ENCODE measurements around the gene SH3TC1. TPM values are rescaled to one million over a fixed set of nuclear protein-coding genes. Genes with fewer than 3 reads are reported as not detected.

SH3TC1 gene
- polyA plus RNA-seq, 2 of the 4 experiments (the other 2 are of a cell fraction) = 2.8 to 7.4 TPM

DNA sequence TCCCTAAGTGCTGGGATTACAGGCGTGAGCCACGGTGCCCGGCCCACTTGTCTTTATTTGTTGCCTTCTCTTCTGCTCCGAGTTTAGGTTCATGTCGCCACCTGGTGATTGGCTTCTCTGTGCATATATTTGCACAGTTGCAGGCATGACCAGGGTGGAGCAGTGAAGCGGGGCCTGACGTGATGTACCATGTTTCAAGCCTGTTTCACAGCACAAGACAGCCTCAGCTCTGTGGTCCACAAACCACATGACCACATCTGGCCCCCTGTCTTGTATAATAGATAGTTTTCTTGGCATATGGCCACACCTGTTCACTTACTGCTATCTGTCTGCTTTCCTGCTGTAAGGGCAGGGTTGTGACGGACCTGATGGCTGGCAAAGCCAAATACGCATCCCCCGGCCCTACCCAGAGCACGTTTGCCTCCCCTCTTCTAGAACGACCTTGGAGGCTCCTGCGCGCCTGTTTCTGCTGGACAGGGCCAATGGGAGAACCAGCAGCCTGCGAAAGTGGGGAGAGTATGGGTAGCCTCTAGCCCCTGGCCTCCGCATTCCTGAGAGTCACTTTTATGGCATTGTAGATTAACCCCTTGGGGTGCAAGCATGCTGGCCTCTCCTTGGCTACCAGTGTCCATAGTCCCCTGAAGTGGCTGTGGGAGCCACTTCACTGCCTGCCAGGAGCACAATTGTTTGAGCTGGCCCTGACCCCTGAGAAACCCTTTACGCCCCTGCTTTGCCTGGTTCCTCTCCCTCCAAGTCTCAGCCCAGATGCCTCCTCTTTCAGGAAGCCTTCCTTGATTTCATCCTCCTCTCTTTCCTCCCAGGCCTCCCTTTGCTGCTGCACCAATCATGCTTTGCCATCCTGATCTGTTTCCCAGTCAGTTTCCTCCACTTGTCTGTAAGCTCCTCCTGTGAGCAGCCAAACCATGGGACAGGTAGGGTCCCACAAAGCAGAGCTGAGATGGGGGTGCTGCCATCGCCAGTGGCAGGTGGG, 6.0 kb upstream of the SH3TC1 start:
- no peak overlapping the region for H3K4me3 ChIP-seq
- FAIRE-seq (no peak), ATAC-seq (peak; percentile 56 to 81; a peak in 5 of 6 replicates), DNase-seq (ENCODE audit: low read depth in 1 of 2, low spot score in 1 of 2) (peak; percentile 52 to 76)
- no peak overlapping the region for H3K4me2 ChIP-seq
- H3K27ac ChIP-seq = peak overlapping the region; percentile 26 to 63; a peak in 2 of 6 replicates
- WGBS (ENCODE audit: missing lambda C conversion rate) = 37% methylated on average over 7 of the region's 18 CpGs
- peaks cover 25% of the 10 kb centered on the region for H3K4me1 ChIP-seq
- no peaks in the 10 kb centered on the region for H3K9me3 ChIP-seq
- ChIA-PET CTCF (interaction anchor here (1.2 to 10.8 kb wide), 4 partner anchors 13 to 218 kb away, joined by 3 to 122 read pairs (median 3); no protein-coding TSS in a partner anchor), POLR2A (no interaction called here)
- TF ChIP-seq BHLHE40 (IDR thresholded peaks at IDR 0.05; ENCODE audit: low read depth, low read length) (no peak), KDM1A (IDR thresholded peaks at IDR 0.05; ENCODE audit: low read depth) (0 out of 2 replicates have a peak, but pooled peaks have one; percentile 15), CTCF (IDR thresholded peaks at IDR 0.05) (peak; percentile 42), ZFP36 (IDR thresholded peaks at IDR 0.05; ENCODE audit: borderline replicate concordance, partially characterized antibody) (peak; percentile 97), RAD21 (conservative IDR thresholded peaks at IDR 0.05 in 1 of 2, IDR thresholded peaks at IDR 0.05 in 1 of 2) (peak; percentile 51 to 68; a peak in 4 of 5 replicates), FOSB (CRISPR knock-in tag; IDR thresholded peaks at IDR 0.05) (no peak), EHF (CRISPR knock-in tag; IDR thresholded peaks at IDR 0.05) (no peak), SMC3 (IDR thresholded peaks at IDR 0.05) (peak; percentile 51)
- TF ChIP-seq, protein P1, sequence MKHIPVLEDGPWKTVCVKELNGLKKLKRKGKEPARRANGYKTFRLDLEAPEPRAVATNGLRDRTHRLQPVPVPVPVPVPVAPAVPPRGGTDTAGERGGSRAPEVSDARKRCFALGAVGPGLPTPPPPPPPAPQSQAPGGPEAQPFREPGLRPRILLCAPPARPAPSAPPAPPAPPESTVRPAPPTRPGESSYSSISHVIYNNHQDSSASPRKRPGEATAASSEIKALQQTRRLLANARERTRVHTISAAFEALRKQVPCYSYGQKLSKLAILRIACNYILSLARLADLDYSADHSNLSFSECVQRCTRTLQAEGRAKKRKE (CRISPR knock-in tag; IDR thresholded peaks at IDR 0.05; ENCODE audit: low read depth) = no peak

DNA sequence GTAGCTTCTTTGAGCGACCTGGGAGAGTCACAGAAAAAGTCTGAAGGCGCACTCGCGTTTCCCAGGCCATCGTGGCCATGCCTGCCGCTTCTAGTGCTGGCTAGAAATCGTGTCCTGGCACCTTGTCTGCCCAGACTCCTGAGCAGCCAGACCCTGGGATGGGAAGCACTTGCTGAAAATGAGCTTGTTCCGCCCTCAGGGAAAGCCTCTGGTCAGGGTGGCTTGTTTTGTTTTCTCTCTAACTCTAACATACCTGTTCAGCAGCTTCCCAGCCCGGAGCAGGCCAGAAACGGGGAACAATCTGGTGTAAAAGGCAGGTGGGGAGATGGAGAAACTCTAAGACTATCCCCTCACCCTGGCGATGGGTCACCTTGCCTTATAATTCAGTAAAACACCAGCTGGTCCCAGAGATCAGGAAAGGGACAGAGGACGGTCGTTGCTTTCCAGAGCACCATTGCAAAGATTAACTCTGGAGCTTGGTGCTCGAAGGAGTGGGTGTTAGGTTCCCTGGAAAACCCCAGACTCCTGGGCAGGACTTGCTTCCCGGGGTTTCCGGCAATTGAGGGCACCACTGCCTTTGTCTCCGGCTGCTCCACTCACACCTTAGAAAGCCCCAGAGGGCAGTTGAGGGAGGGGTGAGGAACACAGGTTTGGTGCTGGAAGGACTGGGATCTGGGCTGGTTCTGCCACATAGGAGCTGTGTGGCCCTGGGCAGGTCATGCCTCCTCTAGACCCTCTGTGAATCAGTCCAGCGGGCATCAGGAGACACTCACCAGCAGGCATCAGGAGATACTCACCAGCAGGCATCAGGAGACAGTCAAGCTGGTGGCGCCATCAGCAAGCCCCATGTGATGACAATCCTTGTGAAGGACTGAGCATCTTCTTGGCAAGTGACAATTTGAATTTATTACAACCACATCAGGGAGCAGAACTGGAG, 4.5 kb upstream of the SH3TC1 start:
- ChIA-PET POLR2A (no interaction called here), CTCF (interaction anchor here (1.0 to 10.8 kb wide), 6 partner anchors 9 to 216 kb away, joined by 3 to 122 read pairs (median 3); no protein-coding TSS in a partner anchor)
- DNase-seq (ENCODE audit: low read depth in 1 of 2, low spot score in 1 of 2) (no peak), ATAC-seq (no peak), FAIRE-seq (no peak)
- Histone ChIP-seq H3K4me2 (no peak overlapping the region), H3K27ac (peak overlapping the region in 1 of 2 experiments; percentile 42; a peak in 1 of 6 replicates), H3K4me3 (no peak overlapping the region), H3K4me1 (peaks cover 26% of the 10 kb centered on the region), H3K9me3 (no peaks in the 10 kb centered on the region)
- TF ChIP-seq BHLHE40 (IDR thresholded peaks at IDR 0.05; ENCODE audit: low read depth, low read length) (no peak), NR3C1 (IDR thresholded peaks at IDR 0.05) (no peak), JUNB (IDR thresholded peaks at IDR 0.05) (no peak), FOXS1 (CRISPR knock-in tag; IDR thresholded peaks at IDR 0.05) (no peak)
- WGBS (ENCODE audit: missing lambda C conversion rate) = 74% methylated on average over 16 of the region's 19 CpGs

DNA sequence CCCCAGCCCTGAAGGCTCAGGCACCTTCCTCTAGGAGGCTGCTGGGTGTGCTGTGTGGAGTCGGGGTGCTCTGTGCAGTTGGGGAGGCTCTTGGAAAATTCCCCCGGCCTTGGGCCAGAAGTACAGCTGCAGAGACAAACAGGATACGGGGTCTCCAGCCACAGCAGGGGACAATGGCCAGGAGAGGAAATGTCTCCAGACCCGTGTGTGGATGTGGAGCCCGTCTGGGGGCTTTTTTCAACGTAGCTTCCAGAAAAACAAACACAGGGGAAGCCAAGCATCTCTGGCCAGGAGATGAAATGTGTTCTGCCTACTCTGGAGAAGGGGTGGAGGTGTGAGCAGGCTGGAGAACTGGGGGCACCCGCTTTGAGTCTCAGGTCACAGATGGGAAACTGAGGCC, 3.7 kb upstream of the SH3TC1 start:
- DNase-seq (ENCODE audit: low read depth in 1 of 2, low spot score in 1 of 2) (no peak), ATAC-seq (no peak), FAIRE-seq (no peak)
- POLR2A ChIA-PET = no interaction called here
- Histone ChIP-seq H3K4me3 (no peak overlapping the region), H3K9me3 (no peaks in the 10 kb centered on the region), H3K4me2 (no peak overlapping the region), H3K27ac (no peak overlapping the region), H3K4me1 (peaks cover 35% of the 10 kb centered on the region)
- CTCF ChIA-PET = interaction anchor here (1.1 to 10.8 kb wide), 3 partner anchors 9 to 211 kb away, joined by 3 to 122 read pairs (median 5); no protein-coding TSS in a partner anchor
- 78% methylated on average over 6 of the region's 7 CpGs for WGBS (ENCODE audit: missing lambda C conversion rate)
- TF ChIP-seq HEYL (CRISPR knock-in tag; IDR thresholded peaks at IDR 0.05) (no peak), PHF8 (IDR thresholded peaks at IDR 0.05; ENCODE audit: borderline replicate concordance, low read depth) (no peak), ZNF302 (CRISPR knock-in tag; IDR thresholded peaks at IDR 0.05) (no peak), CTCF (IDR thresholded peaks at IDR 0.05) (no peak), MAX (IDR thresholded peaks at IDR 0.05) (no peak), ZC3H11A (IDR thresholded peaks at IDR 0.05) (no peak)
